Measurements from ENCODE around the gene SEPTIN10. TPM values are rescaled to one million over a fixed set of nuclear protein-coding genes. Genes with fewer than 3 reads are reported as not detected.
"Not testable (repeated sequence)": the region's sequence is repeated elsewhere in the genome, so short reads cannot be mapped to it uniquely, and the experiment has no call there.

The SEPTIN10 gene
- total RNA-seq, 3 donors from 2014 or later = 93.5 to 116 (median 100) TPM

DNA sequence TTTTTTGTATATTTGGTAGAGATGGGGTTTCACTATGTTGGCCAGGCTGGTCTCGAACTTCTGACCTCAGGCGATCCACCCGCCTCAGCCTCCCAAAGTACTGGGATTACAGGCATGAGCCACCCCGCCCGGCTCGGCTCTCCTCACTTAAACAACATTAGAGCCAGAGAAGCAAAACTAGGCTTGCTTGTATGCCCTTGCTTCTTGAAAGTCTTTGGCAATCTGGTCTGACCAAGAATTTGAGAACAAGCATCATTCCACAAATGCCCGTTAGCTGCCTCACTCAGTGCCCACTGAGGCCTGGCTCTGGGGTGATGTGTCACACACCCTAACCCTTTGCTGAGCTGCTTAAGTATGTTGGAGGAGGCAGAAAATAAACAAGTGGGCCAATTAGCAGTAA is 33.9 kb upstream of the SEPTIN10 start:
- H3K27me3 ChIP-seq = no peaks in the 10 kb centered on the region
- H3K27ac ChIP-seq = peak overlapping the region; percentile 35 to 71
- TF ChIP-seq POLR2A (IDR thresholded peaks at IDR 0.05) = no peak
- TF ChIP-seq, protein P1, sequence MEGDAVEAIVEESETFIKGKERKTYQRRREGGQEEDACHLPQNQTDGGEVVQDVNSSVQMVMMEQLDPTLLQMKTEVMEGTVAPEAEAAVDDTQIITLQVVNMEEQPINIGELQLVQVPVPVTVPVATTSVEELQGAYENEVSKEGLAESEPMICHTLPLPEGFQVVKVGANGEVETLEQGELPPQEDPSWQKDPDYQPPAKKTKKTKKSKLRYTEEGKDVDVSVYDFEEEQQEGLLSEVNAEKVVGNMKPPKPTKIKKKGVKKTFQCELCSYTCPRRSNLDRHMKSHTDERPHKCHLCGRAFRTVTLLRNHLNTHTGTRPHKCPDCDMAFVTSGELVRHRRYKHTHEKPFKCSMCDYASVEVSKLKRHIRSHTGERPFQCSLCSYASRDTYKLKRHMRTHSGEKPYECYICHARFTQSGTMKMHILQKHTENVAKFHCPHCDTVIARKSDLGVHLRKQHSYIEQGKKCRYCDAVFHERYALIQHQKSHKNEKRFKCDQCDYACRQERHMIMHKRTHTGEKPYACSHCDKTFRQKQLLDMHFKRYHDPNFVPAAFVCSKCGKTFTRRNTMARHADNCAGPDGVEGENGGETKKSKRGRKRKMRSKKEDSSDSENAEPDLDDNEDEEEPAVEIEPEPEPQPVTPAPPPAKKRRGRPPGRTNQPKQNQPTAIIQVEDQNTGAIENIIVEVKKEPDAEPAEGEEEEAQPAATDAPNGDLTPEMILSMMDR (IDR thresholded peaks at IDR 0.05) = no peak
- TF ChIP-seq POLR2AphosphoS5 (IDR thresholded peaks at IDR 0.05) = no peak
- H3K9me3 ChIP-seq = no peaks in the 10 kb centered on the region
- no peak overlapping the region for H3K4me3 ChIP-seq
- intact Hi-C loops (cut with DNase I; ENCODE audit: low total_unique reads) = no loop called here
- no peaks in the 10 kb centered on the region for H3K36me3 ChIP-seq
- H3K4me1 ChIP-seq = peaks cover 0 to 17% of the 10 kb centered on the region in 2 donors
- no peak for DNase-seq (ENCODE audit: low spot score in 2 of 2)

- intact Hi-C loops (cut with DNase I; ENCODE audit: low total_unique reads) = no loop called here
- no peaks in the 10 kb centered on the region for H3K9me3 ChIP-seq
- H3K4me3 ChIP-seq = no peak overlapping the region
- TF ChIP-seq, protein P1 (IDR thresholded peaks at IDR 0.05) = no peak
- TF ChIP-seq POLR2AphosphoS5 (IDR thresholded peaks at IDR 0.05) (no peak), POLR2A (IDR thresholded peaks at IDR 0.05) (no peak)
- H3K27ac ChIP-seq = peak overlapping the region in 1 of 2 donors; percentile 71
- no peak for DNase-seq (ENCODE audit: low spot score in 2 of 2)
- H3K27me3 ChIP-seq = no peaks in the 10 kb centered on the region
- no peaks in the 10 kb centered on the region for H3K36me3 ChIP-seq
- H3K4me1 ChIP-seq = peaks cover 0 to 17% of the 10 kb centered on the region in 2 donors
Measured at GRCh38 chr2:109646961-109647360, 33.2 kb upstream of the SEPTIN10 start.

DNA sequence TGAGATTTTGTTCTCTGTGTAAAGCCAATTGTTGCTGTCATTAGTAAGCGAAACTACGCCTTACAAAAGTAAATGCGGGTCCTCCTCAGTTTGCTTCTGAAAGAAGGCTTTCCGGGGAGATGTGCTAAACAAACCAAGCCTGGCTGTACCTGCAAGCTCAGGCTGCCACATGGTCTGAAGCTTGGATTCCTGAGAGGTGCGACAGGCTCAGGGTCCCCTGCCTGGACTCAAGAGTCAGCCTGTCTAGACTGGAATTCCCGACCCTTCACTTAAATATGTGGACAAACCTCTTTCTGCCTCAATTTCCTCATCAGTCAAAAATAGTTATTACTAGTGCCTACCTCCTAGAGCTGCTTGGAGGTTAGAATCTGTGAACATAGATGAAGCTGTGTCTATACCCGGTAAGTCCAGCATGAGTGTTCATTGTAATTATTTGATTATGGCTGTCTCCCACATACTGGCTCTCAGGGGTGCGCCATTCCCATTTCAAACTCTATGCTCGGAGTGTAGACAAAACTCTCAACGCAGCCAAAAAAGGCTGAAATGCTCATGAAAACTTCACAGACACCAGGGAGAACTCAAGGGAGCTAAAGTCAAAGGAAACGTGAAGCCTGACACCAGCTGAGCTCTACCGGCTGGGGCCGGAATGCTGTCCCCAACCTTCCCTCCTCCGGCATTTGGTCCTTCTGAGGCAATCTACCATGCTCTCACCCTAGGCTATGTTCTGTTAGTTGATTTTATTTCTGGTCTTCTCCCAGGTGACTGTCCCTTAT is 31.8 kb upstream of the SEPTIN10 start:
- intact Hi-C loops (cut with DNase I; ENCODE audit: low total_unique reads) = no loop called here
- Histone ChIP-seq H3K27me3 (no peaks in the 10 kb centered on the region), H3K4me3 (no peak overlapping the region), H3K9me3 (no peaks in the 10 kb centered on the region), H3K36me3 (no peaks in the 10 kb centered on the region), H3K27ac (peak overlapping the region; percentile 82 to 89), H3K4me1 (peaks cover 0 to 17% of the 10 kb centered on the region in 2 donors)
- no peak for DNase-seq (ENCODE audit: low spot score in 2 of 2)
- TF ChIP-seq POLR2AphosphoS5 (IDR thresholded peaks at IDR 0.05) (no peak), POLR2A (IDR thresholded peaks at IDR 0.05) (no peak)
- TF ChIP-seq, protein P1 (IDR thresholded peaks at IDR 0.05) = no peak

DNA sequence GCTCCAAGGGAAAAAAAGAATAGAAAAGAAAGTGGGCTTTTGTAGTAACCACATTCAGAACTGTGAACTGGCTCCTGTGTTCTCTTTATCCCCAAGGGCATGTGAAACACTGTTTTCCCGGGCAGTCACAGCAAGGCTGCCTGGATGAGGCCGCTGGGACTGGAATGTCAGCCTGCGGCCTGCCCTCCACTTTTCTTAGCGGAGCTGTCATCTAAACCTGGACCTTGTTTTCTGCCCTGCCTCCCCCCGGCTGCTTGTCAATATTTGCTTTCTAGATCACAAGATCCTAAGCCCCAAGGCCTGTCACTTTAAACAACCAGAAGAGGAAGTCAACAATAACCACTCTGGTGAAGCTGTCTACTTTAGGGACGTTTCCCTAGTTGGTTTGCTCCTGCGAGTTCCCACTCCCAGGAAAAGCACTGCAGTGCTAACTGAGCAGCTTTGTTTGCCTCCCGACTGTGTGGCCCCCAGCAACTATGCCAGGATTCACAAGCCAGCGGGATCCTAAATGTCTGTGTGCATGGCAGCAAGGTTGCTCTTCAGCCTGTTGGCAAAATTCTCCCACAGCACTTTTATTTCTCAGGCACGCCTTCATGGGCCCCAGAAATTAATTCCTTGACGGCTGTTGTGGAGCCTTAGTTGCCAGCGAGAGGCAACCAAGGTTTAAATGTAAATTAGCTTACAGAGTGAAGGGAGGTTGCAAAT is 31.0 kb upstream of the SEPTIN10 start:
- no peak for TF ChIP-seq POLR2AphosphoS5 (IDR thresholded peaks at IDR 0.05)
- TF ChIP-seq POLR2A (IDR thresholded peaks at IDR 0.05) = no peak
- TF ChIP-seq, protein P1 (IDR thresholded peaks at IDR 0.05) = no peak
- no peaks in the 10 kb centered on the region for H3K9me3 ChIP-seq
- H3K27me3 ChIP-seq = no peaks in the 10 kb centered on the region
- no peaks in the 10 kb centered on the region for H3K36me3 ChIP-seq
- peak overlapping the region; percentile 82 to 89 for H3K27ac ChIP-seq
- H3K4me3 ChIP-seq = peak overlapping the region in 2 of 3 donors; percentile 8 to 15
- H3K4me1 ChIP-seq = peaks cover 0 to 17% of the 10 kb centered on the region in 2 donors
- DNase-seq (ENCODE audit: low spot score in 2 of 2) = peak; percentile 60 to 80
- intact Hi-C loops (cut with DNase I; ENCODE audit: low total_unique reads) = no loop called here

GRCh38 chr2:109640000-109640399 is 26.2 kb upstream of the SEPTIN10 start:
- H3K27me3 ChIP-seq; H3K9me3 ChIP-seq; H3K27ac ChIP-seq; H3K4me3 ChIP-seq; H3K36me3 ChIP-seq; H3K4me1 ChIP-seq; DNase-seq (ENCODE audit: low spot score in 2 of 2); intact Hi-C loops (cut with DNase I; ENCODE audit: low total_unique reads): not testable (repeated sequence)
